ENCODE measurements around the gene SP2. TPM values are rescaled to one million over a fixed set of nuclear protein-coding genes. Genes with fewer than 3 reads are reported as not detected.

Gene SP2
- total RNA-seq, 1 donor from 2014 or later, result 11.7 TPM

DNA sequence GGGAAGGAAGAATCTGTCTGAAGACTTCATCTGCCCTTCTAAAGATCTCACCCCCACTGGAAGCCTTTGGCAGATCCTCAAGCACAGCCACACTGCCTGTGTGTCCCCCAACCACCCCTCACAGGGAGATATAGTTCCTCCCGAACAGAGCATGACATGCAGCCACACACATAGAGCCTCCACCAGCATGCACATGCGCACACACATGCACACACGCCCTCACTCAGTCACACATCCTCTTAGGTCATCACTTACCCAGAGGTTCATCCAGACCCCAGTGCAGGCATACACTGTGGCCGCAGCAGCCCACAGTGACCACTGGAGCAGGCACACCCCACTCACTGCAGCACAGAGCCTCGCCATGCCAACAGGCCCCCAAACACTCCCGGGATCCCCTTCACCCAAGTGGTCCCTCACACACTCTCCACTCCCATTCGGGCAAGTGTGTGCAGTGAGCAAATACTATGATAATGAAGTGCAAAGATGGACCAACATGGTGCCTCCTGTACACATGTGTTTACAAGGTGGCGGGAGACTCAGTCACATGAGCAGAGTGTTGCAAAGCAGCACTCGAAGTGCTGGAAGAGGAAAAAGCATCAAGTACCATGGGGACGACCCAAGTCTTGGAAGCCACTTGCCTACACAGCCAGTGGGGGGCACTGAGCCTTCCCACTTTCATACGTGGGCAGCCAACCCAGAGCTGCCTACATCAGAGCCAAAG is 28.1 kb upstream of the SP2 start:
- ATAC-seq (no peak), DNase-seq (ENCODE audit: missing footprints) (no peak)
- intact Hi-C loops (cut with DNase I), result no loop called here

DNA sequence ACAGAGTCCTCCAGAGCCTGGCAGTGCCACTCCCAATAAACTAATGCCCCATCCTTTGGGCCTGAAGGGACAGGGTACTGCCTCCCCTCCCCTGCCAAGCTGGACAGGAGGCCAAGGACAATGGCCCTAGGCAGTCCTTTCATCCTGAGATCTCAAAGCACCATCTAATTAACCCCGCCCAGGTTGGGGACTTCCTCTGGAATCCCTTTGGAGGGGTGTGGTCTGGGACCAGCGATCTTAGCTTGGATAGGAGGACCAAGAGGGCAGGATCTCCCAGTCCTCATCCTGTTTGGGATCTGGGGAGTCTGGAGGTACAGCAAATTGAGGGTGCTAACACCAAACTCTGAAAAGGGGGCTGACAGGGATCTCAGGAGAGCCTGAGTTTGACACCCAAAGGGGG is 26.9 kb upstream of the SP2 start:
- ATAC-seq, result no peak
- no peak for DNase-seq (ENCODE audit: missing footprints)
- intact Hi-C loops (cut with DNase I), result no loop called here

DNA sequence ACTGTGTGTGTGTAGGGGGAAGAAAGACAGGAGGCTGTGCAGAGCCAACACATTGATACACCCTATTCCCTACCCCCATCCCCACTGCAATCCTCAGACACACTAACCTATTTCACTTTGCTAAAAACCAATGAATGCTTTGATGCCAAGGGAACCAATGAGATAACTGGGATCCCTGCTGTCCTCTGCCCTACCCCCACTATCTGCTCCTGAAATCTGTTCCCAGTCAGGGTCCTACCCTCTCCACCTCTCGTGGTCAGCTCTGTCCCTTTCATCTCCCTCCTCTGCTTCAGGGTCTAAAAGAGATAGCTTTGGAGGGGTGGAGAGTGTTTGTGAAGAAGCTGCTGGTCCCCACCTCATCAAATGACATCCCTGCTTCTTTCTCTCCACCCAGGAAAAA is 26.0 kb upstream of the SP2 start:
- no peak for ATAC-seq
- DNase-seq (ENCODE audit: missing footprints), result no peak
- intact Hi-C loops (cut with DNase I), result no loop called here

DNA sequence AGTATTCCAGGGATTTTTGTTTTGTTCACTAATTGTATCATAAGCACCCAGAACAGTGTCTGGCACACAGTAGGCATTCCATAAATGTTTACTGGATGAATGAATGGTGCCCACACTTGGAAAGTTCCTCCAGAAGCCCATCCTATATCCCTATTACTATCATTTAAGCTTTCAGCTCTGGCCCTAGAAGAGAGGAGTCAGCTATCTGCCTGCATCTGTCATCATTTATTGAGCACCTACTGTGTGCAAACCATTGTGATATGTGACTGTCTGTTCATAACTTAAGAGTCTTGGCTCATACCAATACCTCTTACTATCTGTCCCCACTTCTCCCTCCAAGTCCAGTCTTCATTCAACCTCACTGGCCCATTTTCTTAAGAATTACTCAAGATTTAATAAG is 25.0 kb upstream of the SP2 start:
- intact Hi-C loops (cut with DNase I), result no loop called here
- DNase-seq (ENCODE audit: missing footprints) (no peak), ATAC-seq (no peak)

DNA sequence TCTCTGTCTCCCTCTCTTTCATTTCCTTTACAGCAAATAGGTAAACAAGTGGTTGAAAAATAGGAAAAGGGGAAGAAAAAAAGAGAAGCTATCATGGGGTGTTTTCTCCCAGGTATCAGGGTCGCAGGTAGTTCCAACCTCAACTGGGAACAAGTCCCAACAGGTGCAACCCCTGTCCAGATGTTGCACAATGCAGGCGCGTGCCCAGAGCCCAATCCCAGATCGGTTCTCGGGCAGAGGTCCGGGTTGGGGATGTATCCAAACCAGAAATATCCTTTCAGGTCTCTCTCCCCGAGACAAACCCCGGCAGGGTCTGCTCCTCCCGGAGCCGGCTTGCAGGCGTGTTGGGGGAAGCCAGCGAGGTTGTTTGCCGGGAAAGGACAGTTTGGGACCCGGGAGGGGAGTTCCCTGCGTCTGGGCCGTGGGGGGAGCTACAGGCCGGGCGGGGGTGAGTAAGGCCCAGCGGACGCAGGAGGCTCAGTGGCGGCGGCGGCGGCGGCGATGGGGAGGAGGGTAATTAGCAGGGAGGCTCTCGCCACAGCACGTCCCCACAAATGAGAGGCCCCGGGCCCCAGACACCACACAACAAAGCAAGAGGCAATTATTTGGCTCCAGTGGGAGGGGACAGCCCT is 23.9 kb upstream of the SP2 start:
- no peak for DNase-seq (ENCODE audit: missing footprints)
- intact Hi-C loops (cut with DNase I), result no loop called here
- no peak for ATAC-seq

DNA sequence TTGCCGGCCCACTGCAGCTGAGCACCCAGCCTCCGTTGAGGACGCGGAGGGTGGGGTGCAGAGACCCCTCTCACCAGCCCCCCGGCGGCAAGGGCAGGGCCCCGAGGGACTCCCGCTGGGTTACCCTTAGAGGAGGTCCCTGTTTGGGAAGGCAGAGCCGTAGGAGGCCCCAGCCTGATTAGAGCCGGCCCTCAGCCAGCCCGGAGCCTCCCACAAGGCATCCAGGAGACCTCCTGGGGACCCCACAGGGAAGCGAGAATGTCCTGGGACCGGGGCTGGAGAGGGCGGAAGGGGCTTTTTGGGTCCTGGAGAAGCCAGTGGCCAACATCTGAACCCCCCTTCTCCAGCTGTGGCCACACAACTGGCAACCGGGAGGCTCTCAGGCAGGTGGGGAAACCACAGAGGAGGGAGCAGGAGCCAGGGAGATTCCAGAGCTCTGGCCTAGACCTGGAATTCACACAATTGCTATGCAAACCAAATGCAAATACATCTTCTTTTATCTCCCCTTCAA is 23.3 kb upstream of the SP2 start:
- ATAC-seq (no peak), DNase-seq (ENCODE audit: missing footprints) (no peak)
- intact Hi-C loops (cut with DNase I), result no loop called here

DNA sequence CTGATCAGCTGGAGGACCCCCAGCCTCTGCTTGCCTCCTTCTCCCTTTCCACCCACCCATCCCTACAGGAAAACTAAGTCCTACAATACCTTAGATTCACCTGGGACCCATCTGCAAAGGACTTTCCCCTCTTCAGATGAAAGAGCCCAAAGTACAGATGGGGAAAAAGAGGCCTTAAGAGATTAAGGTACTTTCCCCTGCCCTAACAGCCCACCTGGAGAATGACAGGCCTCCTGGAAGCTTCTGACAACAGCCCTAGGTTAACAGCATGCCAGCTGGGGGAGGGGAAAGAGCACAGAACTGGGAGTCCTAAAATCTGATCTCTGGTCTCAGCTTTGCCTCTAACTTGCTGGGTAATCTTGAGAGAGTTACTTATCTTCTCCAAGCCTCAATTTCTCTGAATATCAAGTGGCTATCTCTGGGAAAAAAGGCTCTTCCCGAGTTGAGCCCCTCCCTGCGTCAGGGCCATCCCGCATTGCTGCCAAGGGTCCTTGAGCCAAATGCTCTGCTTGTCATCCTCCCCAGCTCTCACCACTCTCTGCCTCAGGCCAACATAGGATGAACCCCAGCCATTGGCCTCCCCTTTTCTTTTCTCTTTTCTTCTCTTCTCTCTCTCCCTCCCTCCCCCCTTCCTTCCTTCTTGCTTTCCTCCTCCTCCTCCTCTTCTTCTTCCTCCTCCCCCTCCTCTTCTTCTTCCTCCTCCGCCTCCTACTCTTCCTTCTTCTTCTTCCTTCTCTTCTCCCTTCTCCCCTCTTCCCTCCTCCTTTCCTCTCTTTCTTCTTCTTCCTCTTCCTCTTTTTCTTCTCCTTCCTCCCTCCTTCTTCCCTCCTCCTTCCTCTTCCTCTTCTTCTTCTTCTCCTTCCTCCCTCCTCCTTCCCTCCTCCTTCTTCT is 22.6 kb upstream of the SP2 start:
- no peak for DNase-seq (ENCODE audit: missing footprints)
- ATAC-seq, result no peak
- intact Hi-C loops (cut with DNase I), result no loop called here

DNA sequence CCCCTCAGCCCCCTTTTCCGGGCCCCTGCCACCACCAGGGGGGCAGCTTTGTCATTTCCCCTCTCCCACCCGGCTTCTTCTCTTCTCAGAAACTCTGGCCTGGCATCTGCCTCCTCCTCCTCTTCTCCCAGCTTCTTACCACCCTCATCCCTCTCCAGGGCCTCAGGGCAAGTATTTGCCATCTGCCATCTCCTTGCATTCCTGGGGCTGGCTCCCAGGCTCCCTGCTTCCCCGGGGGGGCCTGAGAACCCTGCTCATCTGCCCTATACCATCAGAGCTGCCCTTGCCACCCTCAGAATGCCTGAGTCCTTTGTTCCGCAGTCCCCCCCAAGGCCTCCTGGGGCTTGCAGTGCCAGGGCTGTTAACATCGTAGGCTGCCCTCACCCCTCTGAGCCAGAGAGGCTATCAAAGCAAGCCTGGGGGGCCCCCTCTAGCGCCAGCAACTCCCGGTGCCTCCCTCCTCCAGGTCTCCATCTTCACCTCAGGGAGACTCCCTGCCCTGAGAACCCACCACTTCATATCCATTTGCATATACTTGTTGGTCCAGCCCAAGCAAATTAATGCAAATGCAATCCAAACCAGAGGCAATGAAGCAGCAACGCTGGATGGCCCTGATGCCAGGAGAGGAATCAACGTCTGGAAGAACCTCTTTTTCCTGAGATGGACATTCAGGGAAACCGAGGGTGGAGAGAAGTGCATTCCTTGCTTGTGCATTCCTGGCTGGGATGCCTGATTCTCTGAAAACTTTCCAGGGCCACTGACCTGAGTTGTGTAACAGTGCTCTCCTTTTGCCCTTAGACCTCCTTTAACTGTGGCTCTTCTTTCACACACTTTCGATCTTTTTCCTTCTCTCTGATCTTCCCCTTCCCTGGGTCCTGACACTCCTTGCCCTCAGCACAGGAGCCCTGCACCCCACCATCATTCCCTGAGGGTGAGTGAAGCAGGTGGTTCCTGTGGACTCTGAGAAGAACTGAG is 20.7 kb upstream of the SP2 start:
- ATAC-seq (no peak), DNase-seq (ENCODE audit: missing footprints) (no peak)
- intact Hi-C loops (cut with DNase I), result no loop called here

DNA sequence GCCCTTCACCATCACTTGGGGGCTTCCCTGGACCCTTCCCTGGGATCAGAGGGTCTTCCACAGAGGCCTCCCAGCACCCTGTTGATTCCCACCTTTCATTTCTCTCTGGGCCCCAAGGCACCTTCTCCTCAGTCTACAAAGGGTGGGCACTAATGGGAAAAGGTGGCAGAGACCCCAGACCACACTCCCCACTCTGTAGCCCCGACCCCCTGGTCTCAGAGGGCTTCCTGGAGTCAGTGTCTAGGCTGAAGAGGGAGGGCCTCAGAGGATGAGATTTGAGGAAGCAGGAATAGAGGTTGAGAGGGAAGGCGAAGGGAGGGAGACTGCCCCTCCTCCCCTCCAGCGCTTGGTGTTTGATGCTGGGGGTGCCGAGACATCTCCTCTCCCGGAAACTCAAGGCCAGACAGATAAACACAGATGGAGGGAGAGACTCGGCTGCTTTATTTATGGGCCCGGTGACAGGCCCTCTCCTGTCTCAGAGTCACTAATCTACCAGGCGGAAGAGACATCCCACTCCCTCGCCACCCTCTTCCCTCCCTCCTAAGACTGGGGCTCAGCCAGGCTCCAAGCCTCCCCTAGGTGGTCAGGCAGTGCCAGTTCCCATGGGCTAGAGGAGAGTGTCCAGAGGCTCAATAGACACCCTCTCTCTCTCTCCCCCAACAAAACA is 18.5 kb upstream of the SP2 start:
- ATAC-seq (peak; percentile 23), DNase-seq (ENCODE audit: missing footprints) (no peak)
- intact Hi-C loops (cut with DNase I), result no loop called here

DNA sequence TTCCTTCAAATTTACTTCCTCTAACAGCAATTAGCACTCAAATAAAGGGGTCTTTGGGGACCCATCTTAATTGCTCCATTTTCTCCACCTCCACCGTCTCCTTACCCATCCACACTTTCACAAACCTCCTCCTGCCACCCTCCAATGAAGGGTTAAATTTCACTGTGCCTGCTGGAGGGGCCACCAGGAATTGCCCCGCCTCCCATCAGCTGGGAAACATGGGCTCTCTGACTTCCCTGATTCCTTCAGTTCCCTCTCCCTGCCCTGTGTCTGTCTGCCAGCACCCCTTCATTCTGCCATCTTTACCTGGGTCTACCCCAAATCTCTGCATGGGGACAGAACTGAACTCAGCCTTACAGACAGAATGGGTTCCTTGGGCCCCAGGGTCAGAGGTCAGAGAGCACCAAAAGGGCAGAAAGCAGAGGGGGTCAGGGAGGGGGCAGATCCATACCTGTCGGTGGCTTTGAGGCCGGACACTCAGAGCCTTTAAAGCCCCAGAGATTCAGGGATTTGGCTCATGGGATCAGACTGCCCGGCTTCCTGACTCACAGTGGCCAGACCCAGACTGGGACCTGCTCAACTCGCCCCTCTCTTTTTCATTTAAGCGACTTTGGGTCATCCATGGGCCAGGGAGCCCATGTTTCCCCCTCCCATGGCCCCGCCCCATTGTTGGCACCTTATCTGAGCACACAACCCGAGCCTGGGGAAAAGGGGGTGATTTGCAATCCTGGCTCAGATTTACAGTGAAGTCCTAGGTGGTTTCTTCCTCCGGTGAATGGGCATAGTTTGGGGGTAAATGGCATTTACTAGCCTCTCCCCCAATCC is 17.6 kb upstream of the SP2 start:
- DNase-seq (ENCODE audit: missing footprints) (no peak), ATAC-seq (no peak)
- intact Hi-C loops (cut with DNase I), result no loop called here

DNA sequence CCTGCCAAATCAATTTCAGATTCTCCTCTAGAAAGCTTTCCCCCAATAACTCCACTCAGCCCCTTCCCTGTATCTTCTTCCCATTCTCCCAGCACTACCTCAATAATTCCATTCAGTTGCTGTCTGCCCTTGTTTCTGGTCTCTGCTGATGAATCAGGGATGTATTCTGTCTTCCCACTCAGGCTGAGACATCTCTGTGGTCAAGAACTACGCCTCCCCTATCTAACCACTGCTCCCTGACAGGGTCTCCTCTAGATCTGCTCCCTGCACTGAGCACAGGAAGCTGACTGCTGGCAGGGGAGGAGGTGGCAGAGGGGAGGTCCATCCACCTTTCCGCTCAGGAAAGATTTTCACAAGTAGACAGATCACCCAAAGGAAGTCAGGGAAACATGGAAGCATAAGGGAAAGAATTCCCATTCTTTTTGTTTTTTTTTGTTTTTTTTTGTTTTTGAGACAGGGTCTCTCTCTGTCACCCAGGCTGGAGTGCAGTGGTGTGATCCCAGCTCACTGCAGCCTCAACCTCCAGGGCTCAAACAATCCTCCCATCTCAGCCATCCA is 16.9 kb upstream of the SP2 start:
- DNase-seq (ENCODE audit: missing footprints) (no peak), ATAC-seq (no peak)
- intact Hi-C loops (cut with DNase I), result no loop called here

DNA sequence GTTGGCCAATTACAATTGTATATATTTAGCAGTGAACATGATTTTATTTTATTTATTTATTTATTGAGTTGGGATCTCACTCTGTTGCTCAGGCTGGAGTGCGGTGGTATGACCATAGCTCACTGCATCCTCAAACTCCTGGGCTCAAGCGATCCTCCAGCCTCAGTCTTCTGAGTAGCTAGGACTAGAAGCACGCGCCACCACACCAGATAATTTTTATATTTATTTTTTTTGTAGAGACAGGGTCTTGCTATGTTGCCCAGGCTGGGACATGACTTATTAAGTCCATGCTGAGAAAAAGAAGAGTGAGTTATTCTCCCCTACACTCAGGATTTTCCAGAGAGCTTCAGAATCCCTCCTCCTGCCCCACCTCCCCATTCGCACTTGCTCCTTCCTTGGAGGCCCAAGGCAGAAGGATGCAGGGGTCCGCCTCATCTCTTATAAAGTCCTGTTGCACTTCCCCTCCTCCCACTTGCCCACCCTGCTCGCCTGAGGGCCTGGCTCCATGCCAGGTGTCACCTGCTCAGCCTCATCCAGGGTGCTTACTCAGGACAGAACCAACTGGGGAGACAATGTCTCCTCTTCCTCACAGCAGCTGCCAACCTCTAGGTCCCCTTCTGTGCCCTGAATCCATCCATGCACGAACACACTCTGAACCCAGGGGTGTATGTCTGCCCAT is 16.1 kb upstream of the SP2 start:
- no peak for ATAC-seq
- intact Hi-C loops (cut with DNase I), result no loop called here
- no peak for DNase-seq (ENCODE audit: missing footprints)

DNA sequence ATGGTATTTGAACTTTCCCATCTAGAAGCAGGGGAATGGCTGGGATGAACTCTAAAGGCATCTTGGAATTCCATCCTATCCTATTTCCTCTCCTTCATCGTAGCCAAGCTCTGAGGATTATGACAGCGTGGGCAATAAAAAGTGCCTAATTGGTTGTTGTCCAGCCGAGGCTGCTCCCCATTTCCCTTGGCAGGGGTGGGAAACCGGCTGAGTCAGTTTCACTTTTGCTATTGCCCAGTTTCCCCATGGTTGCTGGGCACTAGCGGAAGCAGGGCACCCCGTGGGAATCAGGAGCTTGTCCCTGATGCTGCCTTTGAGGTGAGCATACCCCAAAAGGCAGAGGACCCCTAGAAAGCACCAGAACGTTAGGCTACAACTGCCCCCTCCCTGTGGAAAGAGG is 13.8 kb upstream of the SP2 start:
- DNase-seq (ENCODE audit: missing footprints) (no peak), ATAC-seq (no peak)
- intact Hi-C loops (cut with DNase I), result no loop called here

DNA sequence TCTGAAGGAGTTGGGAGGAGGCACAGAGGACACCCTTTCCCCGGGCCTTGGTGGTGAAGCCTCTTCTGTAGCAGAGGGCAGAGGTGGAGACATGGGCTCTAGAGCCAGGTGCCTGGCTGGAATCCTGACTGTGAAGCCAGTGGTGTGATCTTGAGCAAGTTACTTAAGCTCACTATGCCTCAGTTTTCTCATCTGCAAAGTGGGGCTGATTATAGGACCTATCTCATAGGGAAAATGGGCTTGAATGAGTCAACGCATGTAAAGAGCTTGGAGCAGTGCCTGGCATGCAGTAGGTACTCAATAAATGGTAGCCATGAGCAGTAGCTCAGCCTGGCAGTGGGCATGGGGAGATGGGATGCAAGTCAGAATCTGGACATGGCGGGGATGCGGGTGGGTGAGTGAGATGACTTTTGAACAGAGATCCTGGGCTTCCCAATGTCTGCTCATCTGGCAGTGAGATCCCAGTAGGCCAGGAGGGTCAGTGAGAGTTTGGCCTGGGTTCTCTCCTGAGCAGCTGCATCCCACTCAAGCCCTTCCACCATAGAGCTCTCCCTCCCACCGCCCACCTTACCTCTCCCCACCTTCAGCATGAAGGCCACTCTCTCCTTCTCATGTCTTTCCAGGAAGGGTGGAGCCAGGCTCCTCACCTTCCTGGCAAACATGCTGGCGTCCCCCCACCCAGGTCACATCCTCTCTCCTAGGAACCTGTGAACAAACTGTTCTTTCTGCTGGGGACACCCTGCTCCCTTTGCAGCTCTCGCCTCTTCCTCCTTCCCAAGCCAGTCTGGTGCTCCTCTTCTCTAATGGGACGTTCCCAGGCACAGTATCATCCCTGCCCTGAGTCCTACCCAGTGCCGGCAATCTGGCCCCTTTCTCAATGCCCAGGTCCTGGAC is 13.1 kb upstream of the SP2 start:
- intact Hi-C loops (cut with DNase I), result no loop called here
- ATAC-seq (no peak), DNase-seq (ENCODE audit: missing footprints) (no peak)

DNA sequence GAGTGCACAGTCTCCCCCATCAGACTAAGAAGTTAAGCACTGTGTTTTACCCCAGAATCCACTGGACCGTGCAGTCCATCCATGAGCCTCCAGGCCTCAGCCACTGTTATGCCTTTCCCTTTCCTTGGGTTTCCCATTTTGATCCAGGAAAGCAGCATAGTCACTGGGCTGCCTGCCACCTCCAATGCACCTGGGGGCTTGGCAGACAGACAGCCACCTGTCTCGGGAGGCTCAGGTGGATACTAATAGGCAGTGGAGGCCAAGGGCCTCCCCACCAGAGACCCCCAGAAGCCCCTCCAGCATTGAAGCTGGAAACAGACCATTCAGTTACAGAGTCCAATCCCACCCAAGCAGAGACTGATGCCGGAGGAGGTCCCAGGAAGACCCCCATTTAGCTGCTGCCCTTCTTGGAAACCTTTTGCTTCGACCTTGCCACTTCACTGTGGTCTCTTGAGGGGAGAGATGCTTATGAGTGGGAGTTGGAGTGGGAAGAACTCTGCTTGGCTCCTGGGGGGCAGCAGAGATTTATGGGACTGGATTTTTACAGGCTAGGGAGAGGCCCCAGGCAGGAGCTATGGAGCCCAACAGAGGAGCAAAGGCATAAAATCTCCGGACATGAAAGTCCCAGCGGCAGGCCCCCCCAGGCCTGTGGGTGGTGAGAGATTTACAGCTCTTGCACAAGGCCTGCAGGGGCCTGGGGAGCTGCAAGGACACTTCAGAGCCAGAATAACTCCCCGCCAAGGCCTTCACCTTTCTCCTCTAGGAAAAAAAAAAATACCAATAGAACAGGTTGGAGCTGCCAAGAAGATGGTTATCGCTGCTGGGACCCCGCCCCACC is 12.2 kb upstream of the SP2 start:
- no peak for DNase-seq (ENCODE audit: missing footprints)
- intact Hi-C loops (cut with DNase I), result no loop called here

More for the DNA sequence above, 12.2 kb upstream of the SP2 start:
- ATAC-seq, result no peak
